HG03575 (cell line): Measurements from ENCODE around the gene PLCD1.
"Not testable (repeated sequence)": the region's sequence is repeated elsewhere in the genome, so short reads cannot be mapped to it uniquely, and the experiment has no call there.

Experiments
- ATAC-seq: cut with Tn5 transposase; IDR thresholded peaks from one replicate; pipeline ENCODE4 v1.9.1; 2021; ENCODE audit not compliant: unreplicated experiment, insufficient number of reproducible peaks, low FRiP score; ENCODE audit errors: extremely low read depth

PLCD1 gene

GRCh38 chr3:37991823-37992222 lies 37.6 kb downstream of the PLCD1 start:
- no peak for ATAC-seq

- ATAC-seq = no peak
Observed at GRCh38 chr3:37991109-37991508, 38.3 kb downstream of the PLCD1 start.

GRCh38 chr3:37990527-37990926 lies 38.9 kb downstream of the PLCD1 start, which contains the start of gene VILL:
VILL (plus strand) TSS chr3:37990786; CDS start chr3:37993673, 2,887 bp downstream.
- ATAC-seq = no peak

GRCh38 chr3:37989821-37990480 lies 39.5 kb downstream of the PLCD1 start:
- no peak for ATAC-seq

- no peak for ATAC-seq
Observed at GRCh38 chr3:37988931-37989525, 40.4 kb downstream of the PLCD1 start.

GRCh38 chr3:37988376-37988775 lies 41.1 kb downstream of the PLCD1 start:
- ATAC-seq = not testable (repeated sequence)

- no peak for ATAC-seq
Observed at GRCh38 chr3:37987751-37988179, 41.7 kb downstream of the PLCD1 start.

- ATAC-seq = no peak
Observed at GRCh38 chr3:37987315-37987697, 42.1 kb downstream of the PLCD1 start.

GRCh38 chr3:37986479-37987314 lies 42.7 kb downstream of the PLCD1 start:
- ATAC-seq = no peak

- ATAC-seq = no peak
Observed at GRCh38 chr3:37985637-37986320, 43.7 kb downstream of the PLCD1 start.

GRCh38 chr3:37984596-37984995 lies 44.8 kb downstream of the PLCD1 start:
- ATAC-seq = no peak

GRCh38 chr3:37984051-37984450 lies 45.4 kb downstream of the PLCD1 start:
- no peak for ATAC-seq

GRCh38 chr3:37982331-37982730 lies 47.1 kb downstream of the PLCD1 start:
- no peak for ATAC-seq

- ATAC-seq = no peak
Observed at GRCh38 chr3:37981348-37981664, 48.1 kb downstream of the PLCD1 start.

- ATAC-seq = no peak
Observed at GRCh38 chr3:37980462-37981347, 48.7 kb downstream of the PLCD1 start.

GRCh38 chr3:37979541-37980461 lies 49.6 kb downstream of the PLCD1 start:
- no peak for ATAC-seq

- ATAC-seq = no peak
Observed at GRCh38 chr3:37974121-37975083, 55.0 kb downstream of the PLCD1 start.
